ENCODE data around the gene PPIF.

DNA sequence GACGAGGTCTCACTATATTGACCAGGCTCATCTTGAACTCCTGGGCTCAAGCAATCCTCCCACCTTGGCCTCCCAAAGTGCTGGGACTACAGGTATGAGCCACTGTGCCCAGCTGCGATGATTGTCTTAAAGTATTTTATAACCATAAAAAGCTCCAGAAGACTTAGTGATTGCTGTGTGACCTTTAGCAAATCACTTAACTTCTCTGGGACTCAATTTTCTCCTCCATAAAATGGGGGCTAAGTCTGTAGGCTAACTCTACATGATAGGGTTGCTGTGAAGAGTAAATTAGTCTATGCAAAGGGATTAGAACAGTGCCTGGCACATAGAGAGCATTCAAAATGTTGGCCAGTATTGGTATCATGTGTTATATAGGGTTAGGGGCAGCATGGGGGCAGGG, 42.8 kb downstream of the PPIF start:
- TF ChIP-seq ZNF530 (CRISPR knock-in tag; IDR thresholded peaks at IDR 0.05; ENCODE audit: low read depth): no peak
- TF ChIP-seq ZNF589 (CRISPR knock-in tag; conservative IDR thresholded peaks at IDR 0.05): no peak
- TF ChIP-seq, protein P1, sequence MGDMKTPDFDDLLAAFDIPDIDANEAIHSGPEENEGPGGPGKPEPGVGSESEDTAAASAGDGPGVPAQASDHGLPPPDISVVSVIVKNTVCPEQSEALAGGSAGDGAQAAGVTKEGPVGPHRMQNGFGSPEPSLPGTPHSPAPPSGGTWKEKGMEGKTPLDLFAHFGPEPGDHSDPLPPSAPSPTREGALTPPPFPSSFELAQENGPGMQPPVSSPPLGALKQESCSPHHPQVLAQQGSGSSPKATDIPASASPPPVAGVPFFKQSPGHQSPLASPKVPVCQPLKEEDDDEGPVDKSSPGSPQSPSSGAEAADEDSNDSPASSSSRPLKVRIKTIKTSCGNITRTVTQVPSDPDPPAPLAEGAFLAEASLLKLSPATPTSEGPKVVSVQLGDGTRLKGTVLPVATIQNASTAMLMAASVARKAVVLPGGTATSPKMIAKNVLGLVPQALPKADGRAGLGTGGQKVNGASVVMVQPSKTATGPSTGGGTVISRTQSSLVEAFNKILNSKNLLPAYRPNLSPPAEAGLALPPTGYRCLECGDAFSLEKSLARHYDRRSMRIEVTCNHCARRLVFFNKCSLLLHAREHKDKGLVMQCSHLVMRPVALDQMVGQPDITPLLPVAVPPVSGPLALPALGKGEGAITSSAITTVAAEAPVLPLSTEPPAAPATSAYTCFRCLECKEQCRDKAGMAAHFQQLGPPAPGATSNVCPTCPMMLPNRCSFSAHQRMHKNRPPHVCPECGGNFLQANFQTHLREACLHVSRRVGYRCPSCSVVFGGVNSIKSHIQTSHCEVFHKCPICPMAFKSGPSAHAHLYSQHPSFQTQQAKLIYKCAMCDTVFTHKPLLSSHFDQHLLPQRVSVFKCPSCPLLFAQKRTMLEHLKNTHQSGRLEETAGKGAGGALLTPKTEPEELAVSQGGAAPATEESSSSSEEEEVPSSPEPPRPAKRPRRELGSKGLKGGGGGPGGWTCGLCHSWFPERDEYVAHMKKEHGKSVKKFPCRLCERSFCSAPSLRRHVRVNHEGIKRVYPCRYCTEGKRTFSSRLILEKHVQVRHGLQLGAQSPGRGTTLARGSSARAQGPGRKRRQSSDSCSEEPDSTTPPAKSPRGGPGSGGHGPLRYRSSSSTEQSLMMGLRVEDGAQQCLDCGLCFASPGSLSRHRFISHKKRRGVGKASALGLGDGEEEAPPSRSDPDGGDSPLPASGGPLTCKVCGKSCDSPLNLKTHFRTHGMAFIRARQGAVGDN (CRISPR knock-in tag; IDR thresholded peaks at IDR 0.05): no peak
- no peak for TF ChIP-seq ZSCAN20 (CRISPR knock-in tag; IDR thresholded peaks at IDR 0.05; ENCODE audit: borderline replicate concordance)
- no peak for TF ChIP-seq ZNF766 (CRISPR knock-in tag; IDR thresholded peaks at IDR 0.05; ENCODE audit: borderline replicate concordance)
- TF ChIP-seq EZH2 (conservative IDR thresholded peaks at IDR 0.05; ENCODE audit: low read depth, low read length): no peak
- TF ChIP-seq, protein P2, sequence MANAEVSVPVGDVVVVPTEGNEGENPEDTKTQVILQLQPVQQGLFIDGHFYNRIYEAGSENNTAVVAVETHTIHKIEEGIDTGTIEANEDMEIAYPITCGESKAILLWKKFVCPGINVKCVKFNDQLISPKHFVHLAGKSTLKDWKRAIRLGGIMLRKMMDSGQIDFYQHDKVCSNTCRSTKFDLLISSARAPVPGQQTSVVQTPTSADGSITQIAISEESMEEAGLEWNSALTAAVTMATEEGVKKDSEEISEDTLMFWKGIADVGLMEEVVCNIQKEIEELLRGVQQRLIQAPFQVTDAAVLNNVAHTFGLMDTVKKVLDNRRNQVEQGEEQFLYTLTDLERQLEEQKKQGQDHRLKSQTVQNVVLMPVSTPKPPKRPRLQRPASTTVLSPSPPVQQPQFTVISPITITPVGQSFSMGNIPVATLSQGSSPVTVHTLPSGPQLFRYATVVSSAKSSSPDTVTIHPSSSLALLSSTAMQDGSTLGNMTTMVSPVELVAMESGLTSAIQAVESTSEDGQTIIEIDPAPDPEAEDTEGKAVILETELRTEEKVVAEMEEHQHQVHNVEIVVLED (CRISPR knock-in tag; IDR thresholded peaks at IDR 0.05; ENCODE audit: borderline replicate concordance): no peak
- no peak for TF ChIP-seq ZNF747 (CRISPR knock-in tag; IDR thresholded peaks at IDR 0.05; ENCODE audit: borderline replicate concordance)
- TF ChIP-seq, protein P3, sequence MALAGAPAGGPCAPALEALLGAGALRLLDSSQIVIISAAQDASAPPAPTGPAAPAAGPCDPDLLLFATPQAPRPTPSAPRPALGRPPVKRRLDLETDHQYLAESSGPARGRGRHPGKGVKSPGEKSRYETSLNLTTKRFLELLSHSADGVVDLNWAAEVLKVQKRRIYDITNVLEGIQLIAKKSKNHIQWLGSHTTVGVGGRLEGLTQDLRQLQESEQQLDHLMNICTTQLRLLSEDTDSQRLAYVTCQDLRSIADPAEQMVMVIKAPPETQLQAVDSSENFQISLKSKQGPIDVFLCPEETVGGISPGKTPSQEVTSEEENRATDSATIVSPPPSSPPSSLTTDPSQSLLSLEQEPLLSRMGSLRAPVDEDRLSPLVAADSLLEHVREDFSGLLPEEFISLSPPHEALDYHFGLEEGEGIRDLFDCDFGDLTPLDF (CRISPR knock-in tag; IDR thresholded peaks at IDR 0.05): no peak
- TF ChIP-seq ZBTB21 (CRISPR knock-in tag; IDR thresholded peaks at IDR 0.05): no peak
- no peak for TF ChIP-seq ZNF12 (CRISPR knock-in tag; IDR thresholded peaks at IDR 0.05)

Measured in HepG2 (cell line).